PC-3 (cell line): ENCODE data around the gene USP8. TPM values are rescaled to one million over a fixed set of nuclear protein-coding genes. Genes with fewer than 3 reads are reported as not detected.
"Not testable (repeated sequence)": the region's sequence is repeated elsewhere in the genome, so short reads cannot be mapped to it uniquely, and the experiment has no call there.

Source experiments
- ATAC-seq: fragments of 200-7000 bp; cut with Tn5 transposase; 2 replicates; pipeline ENCODE4 v1.9.1; 2020; ENCODE audit warnings: mild to moderate bottlenecking, moderate library complexity
- BruUV-seq: library from RNA; stranded (reverse); fragments of 400-500 nt; replicated peaks from 2 replicates; lab custom pipeline; 2021; lab: Mats Ljungman, UMichigan
- CTCF ChIA-PET: fragments of 300-600 bp; sonication (Branson Sonifier 250); formaldehyde crosslinking; loops from one replicate; lab custom pipeline; 2022; ENCODE audit warnings: antibody characterized with exemption; lab: Charles Lee
- POLR2A ChIA-PET: fragments of 300-600 bp; sonication (Branson Sonifier 250); formaldehyde crosslinking; loops from one replicate; lab custom pipeline; 2022; ENCODE audit warnings: antibody characterized with exemption; ENCODE audit not compliant: unreplicated experiment; lab: Charles Lee
- DNase-seq: peaks from one replicate; pipeline ENCODE4 v3.0.0-alpha.2; 2015
- H2AFZ ChIP-seq: fragments of 300-600 bp; sonication (generic); 2 replicates; pipeline ENCODE4 v1.6.0; 2016; ENCODE audit warnings: antibody characterized with exemption, low read length
- H3F3A ChIP-seq: fragments of 300-600 bp; sonication (generic); one replicate; pipeline ENCODE4 v1.6.0; 2017; ENCODE audit warnings: antibody characterized with exemption, low read length, control low read depth, mild to moderate bottlenecking; ENCODE audit not compliant: unreplicated experiment
- H3K27ac ChIP-seq: fragments of 300-600 bp; sonication (generic); 2 replicates; pipeline ENCODE4 v1.5.1; 2016; ENCODE audit warnings: mild to moderate bottlenecking, low read length
- H3K27me3 ChIP-seq: fragments of 300-600 bp; sonication (generic); 2 replicates; pipeline ENCODE4 v1.6.1; 2016; ENCODE audit warnings: low read length, mixed read lengths
- H3K36me3 ChIP-seq: fragments of 300-600 bp; sonication (generic); 2 replicates; pipeline ENCODE4 v1.6.1; 2016; ENCODE audit warnings: low read depth, mixed run types, low read length, mixed read lengths
- H3K4me1 ChIP-seq: fragments of 300-600 bp; sonication (generic); 2 replicates; pipeline ENCODE4 v1.5.1; 2016; ENCODE audit warnings: low read length; ENCODE audit not compliant: insufficient read depth
- H3K4me2 ChIP-seq: fragments of 300-600 bp; sonication (generic); 2 replicates; pipeline ENCODE4 v1.6.0; 2016; ENCODE audit warnings: low read length
- H3K4me3 ChIP-seq: fragments of 300-600 bp; sonication (generic); 2 replicates; pipeline ENCODE4 v1.5.1; 2016; ENCODE audit warnings: mild to moderate bottlenecking, low read length, mixed read lengths
- H3K79me2 ChIP-seq: fragments of 300-600 bp; sonication (generic); 2 replicates; pipeline ENCODE4 v1.6.1; 2017; ENCODE audit warnings: low read length, mixed read lengths
- H3K9ac ChIP-seq: fragments of 300-600 bp; sonication (generic); 2 replicates; pipeline ENCODE4 v1.6.0; 2016; ENCODE audit warnings: mild to moderate bottlenecking, low read length
- H3K9me2 ChIP-seq: fragments of 300-600 bp; sonication (generic); replicated peaks from 2 replicates; pipeline ENCODE4 v1.6.1; 2016; ENCODE audit warnings: mixed run types, low read length, mixed read lengths
- H3K9me3 ChIP-seq: fragments of 300-600 bp; sonication (generic); 2 replicates; pipeline ENCODE4 v1.6.1; 2016; ENCODE audit warnings: low read length, mixed read lengths
- H4K20me1 ChIP-seq: fragments of 300-600 bp; sonication (generic); 2 replicates; pipeline ENCODE4 v1.6.1; 2016; ENCODE audit warnings: low read length, mixed read lengths
- EZH2 ChIP-seq: fragments of 300-600 bp; sonication (generic); IDR thresholded peaks from one replicate; pipeline ENCODE4 v1.6.1; 2017; ENCODE audit warnings: antibody characterized with exemption, mild to moderate bottlenecking, low read length; ENCODE audit not compliant: unreplicated experiment
- EZH2phosphoT487 ChIP-seq: fragments of 300-600 bp; sonication (generic); IDR thresholded peaks from 2 replicates; pipeline ENCODE4 v1.6.1; 2018; ENCODE audit warnings: mild to moderate bottlenecking, antibody characterized with exemption, low read length, borderline replicate concordance
- intact Hi-C: fragments of 100-400 bp; cut with micrococcal nuclease; formaldehyde crosslinking; loops from 2 replicates; pipeline ENCODE4 v1.9.0; 2023
- total RNA-seq: library from RNA; depleted of rRNA; stranded (reverse); fragments of >200 nt; gene quantifications from 2 replicates; pipeline ENCODE4 v1.2.3, GENCODE V29; 2014
- TF ChIP-seq, protein P1 (sequence below): fragments of 300-600 bp; sonication (generic); conservative IDR thresholded peaks from 2 replicates; pipeline ENCODE4 v1.5.1; 2017; ENCODE audit warnings: antibody characterized with exemption, low read depth, mild to moderate bottlenecking, low read length

Gene USP8
- total RNA-seq, 1 experiment from 2014 or later: 24.6 TPM

DNA sequence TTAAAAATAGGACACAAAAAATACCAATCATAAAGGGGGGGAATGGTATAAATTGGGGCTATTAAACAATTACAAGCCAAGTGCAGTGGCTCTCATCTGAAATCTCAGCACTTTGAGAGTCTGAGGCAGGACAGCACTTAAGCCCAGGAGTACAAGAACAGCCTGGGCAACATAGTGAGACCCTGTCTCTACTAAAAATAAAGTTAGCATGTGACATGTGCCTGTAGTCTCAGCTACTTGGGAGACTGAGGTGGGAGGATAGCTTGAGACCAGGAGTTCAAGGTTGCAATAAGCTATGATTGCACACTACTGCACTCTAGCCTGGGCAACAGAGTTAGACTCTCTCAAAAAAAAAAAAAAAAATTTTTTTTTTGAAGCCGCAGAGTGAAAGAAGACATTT is 45.4 kb upstream of the USP8 start:
- DNase-seq (no peak), ATAC-seq (no peak)
- Histone ChIP-seq H3K36me3 (no peaks in the 10 kb centered on the region), H3K9me2 (no peaks in the 10 kb centered on the region), H3K4me3 (no peak overlapping the region), H3F3A (no peaks in the 10 kb centered on the region), H3K9ac (no peak overlapping the region), H3K27me3 (no peaks in the 10 kb centered on the region), H3K4me1 (no peaks in the 10 kb centered on the region), H2AFZ (no peak overlapping the region), H4K20me1 (no peaks in the 10 kb centered on the region), H3K4me2 (no peak overlapping the region), H3K27ac (no peak overlapping the region), H3K9me3 (no peaks in the 10 kb centered on the region), H3K79me2 (no peaks in the 10 kb centered on the region)
- intact Hi-C loops: no loop called here
- BruUV-seq: no TSS peak
- ChIA-PET CTCF (no interaction called here), POLR2A (no interaction called here)
- TF ChIP-seq, protein P1, sequence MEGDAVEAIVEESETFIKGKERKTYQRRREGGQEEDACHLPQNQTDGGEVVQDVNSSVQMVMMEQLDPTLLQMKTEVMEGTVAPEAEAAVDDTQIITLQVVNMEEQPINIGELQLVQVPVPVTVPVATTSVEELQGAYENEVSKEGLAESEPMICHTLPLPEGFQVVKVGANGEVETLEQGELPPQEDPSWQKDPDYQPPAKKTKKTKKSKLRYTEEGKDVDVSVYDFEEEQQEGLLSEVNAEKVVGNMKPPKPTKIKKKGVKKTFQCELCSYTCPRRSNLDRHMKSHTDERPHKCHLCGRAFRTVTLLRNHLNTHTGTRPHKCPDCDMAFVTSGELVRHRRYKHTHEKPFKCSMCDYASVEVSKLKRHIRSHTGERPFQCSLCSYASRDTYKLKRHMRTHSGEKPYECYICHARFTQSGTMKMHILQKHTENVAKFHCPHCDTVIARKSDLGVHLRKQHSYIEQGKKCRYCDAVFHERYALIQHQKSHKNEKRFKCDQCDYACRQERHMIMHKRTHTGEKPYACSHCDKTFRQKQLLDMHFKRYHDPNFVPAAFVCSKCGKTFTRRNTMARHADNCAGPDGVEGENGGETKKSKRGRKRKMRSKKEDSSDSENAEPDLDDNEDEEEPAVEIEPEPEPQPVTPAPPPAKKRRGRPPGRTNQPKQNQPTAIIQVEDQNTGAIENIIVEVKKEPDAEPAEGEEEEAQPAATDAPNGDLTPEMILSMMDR: no peak
- TF ChIP-seq EZH2phosphoT487 (no peak), EZH2 (no peak)

DNA sequence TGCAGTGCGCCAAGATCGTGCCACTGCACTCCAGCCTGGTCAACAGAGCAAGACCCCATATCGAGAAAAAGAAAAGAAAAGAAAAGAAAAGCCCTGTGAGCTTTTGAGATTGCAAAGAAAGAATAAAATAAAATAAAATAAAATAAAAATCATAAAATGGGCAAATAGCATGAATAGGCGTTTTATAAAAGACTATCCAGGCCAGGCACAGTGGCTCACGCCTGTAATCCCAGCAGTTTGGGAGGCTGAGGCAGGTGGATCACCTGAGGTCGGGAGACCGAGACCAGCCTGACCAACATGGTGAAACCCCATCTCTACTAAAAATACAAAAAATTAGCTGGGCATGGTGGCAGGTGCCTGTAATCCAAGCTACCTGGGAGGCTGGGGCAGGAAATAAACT is 44.8 kb upstream of the USP8 start:
- H3K9ac ChIP-seq, H3K27ac ChIP-seq, H3K36me3 ChIP-seq, H2AFZ ChIP-seq, H3K9me3 ChIP-seq, H3K4me3 ChIP-seq, POLR2A ChIA-PET, H3K27me3 ChIP-seq, H3F3A ChIP-seq, H3K9me2 ChIP-seq, DNase-seq, CTCF ChIA-PET, H3K4me2 ChIP-seq, H4K20me1 ChIP-seq, H3K4me1 ChIP-seq, H3K79me2 ChIP-seq, ATAC-seq, intact Hi-C loops, BruUV-seq: not testable (repeated sequence)

DNA sequence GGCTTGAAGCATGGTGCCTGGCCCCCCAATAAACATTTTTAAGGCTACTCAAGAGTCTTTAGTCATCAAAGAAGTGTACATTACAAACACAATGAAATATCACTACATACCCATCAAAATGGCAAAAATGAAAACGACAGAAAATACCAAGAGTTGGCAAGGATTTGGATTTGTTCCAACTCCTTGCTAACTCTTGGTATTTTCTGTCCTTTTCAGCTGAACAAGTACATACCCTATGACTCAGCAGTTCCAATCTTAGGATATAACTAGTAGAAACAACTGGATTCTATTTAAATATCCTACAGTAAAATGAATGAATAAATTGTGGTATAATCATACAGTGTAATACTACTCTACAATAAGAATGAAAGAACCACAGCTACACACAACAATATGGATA is 44.1 kb upstream of the USP8 start:
- intact Hi-C loops: no loop called here
- TF ChIP-seq EZH2 (no peak), EZH2phosphoT487 (no peak)
- TF ChIP-seq, protein P1: no peak
- no peaks in the 10 kb centered on the region for H3K4me1 ChIP-seq
- H3K9ac ChIP-seq: no peak overlapping the region
- no peak overlapping the region for H3K4me3 ChIP-seq
- DNase-seq (no peak), ATAC-seq (no peak)
- no peaks in the 10 kb centered on the region for H3K36me3 ChIP-seq
- ChIA-PET POLR2A (no interaction called here), CTCF (no interaction called here)
- no peaks in the 10 kb centered on the region for H3F3A ChIP-seq
- no peak overlapping the region for H2AFZ ChIP-seq
- H3K27me3 ChIP-seq: no peaks in the 10 kb centered on the region
- BruUV-seq: no TSS peak
- no peaks in the 10 kb centered on the region for H4K20me1 ChIP-seq
- H3K9me3 ChIP-seq: no peaks in the 10 kb centered on the region
- H3K4me2 ChIP-seq: no peak overlapping the region
- H3K79me2 ChIP-seq: no peaks in the 10 kb centered on the region
- H3K27ac ChIP-seq: no peak overlapping the region
- H3K9me2 ChIP-seq: no peaks in the 10 kb centered on the region
